ENCODE results near the gene LRP1B. TPM values are rescaled to one million over a fixed set of nuclear protein-coding genes. Genes with fewer than 3 reads are reported as not detected.

LRP1B gene
- total and polyA plus RNA-seq, 2 of the 8 experiments (the other 6 are each of a cell fraction or from before 2014, with no cell fraction given): 0.03 TPM; not detected in 1

GRCh38 chr2:141348481-141348880, 782.3 kb downstream of the LRP1B start:
- Histone ChIP-seq H2AFZ (ENCODE audit: low read length) (no peak overlapping the region), H3K4ac (replicated peaks; ENCODE audit: insufficient read length, low read depth, low read length) (no peak overlapping the region), H3K4me3 (ENCODE audit: extremely low read depth in 1 of 4, insufficient read depth in 2 of 4, low read depth in 3 of 4, low read length in 4 of 4) (no peak overlapping the region), H2BK120ac (replicated peaks; ENCODE audit: low read depth, low read length) (no peak overlapping the region), H3K56ac (replicated peaks; ENCODE audit: insufficient read length, low read depth, low read length) (no peak overlapping the region), H3K4me2 (ENCODE audit: insufficient read depth in 1 of 2, low read depth in 2 of 2, low read length in 2 of 2) (no peak overlapping the region), H3K18ac (ENCODE audit: extremely low read depth, low read length) (no peak overlapping the region), H2AK5ac (ENCODE audit: low read depth, low read length) (no peak overlapping the region), H3K27ac (ENCODE audit: low read depth, low read length) (no peak overlapping the region), H3K23me2 (ENCODE audit: low read depth, low read length) (no peaks in the 10 kb centered on the region), H4K20me1 (replicated peaks in 1 of 2; ENCODE audit: control insufficient read depth in 1 of 2, insufficient read depth in 2 of 2, low read length in 2 of 2) (no peaks in the 10 kb centered on the region), H2BK20ac (ENCODE audit: low read length) (no peak overlapping the region), H2BK12ac (ENCODE audit: low read depth, low read length) (no peak overlapping the region), H3K4me1 (replicated peaks in 1 of 4; ENCODE audit: control insufficient read depth in 3 of 4, insufficient read depth in 4 of 4, low read length in 3 of 4) (no peaks in the 10 kb centered on the region), H3K27me3 (replicated peaks in 1 of 4; ENCODE audit: control insufficient read depth in 3 of 4, extremely low read depth in 1 of 4, insufficient read depth in 3 of 4, low read length in 3 of 4) (no peaks in the 10 kb centered on the region), H3K14ac (ENCODE audit: insufficient read length) (no peak overlapping the region), H3K9ac (replicated peaks in 1 of 4; ENCODE audit: extremely low read depth in 1 of 4, low read depth in 3 of 4, low read length in 3 of 4) (no peak overlapping the region), H4K8ac (ENCODE audit: extremely low read depth, insufficient read depth, low read length) (no peak overlapping the region), H4K91ac (replicated peaks; ENCODE audit: insufficient read length, low read length) (no peak overlapping the region), H3K9me3 (ENCODE audit: insufficient read depth in 2 of 2, low read depth in 1 of 2, low read length in 1 of 2) (no peaks in the 10 kb centered on the region), H3K23ac (ENCODE audit: insufficient read length) (no peak overlapping the region), H3K79me1 (ENCODE audit: low read depth, low read length) (no peaks in the 10 kb centered on the region), H4K5ac (ENCODE audit: insufficient read length, low read depth, low read length) (no peak overlapping the region), H2BK15ac (ENCODE audit: low read length) (no peak overlapping the region), H3K79me2 (ENCODE audit: control insufficient read depth in 1 of 2, insufficient read depth in 2 of 2, low read length in 2 of 2) (no peaks in the 10 kb centered on the region), H3K36me3 (ENCODE audit: control insufficient read depth in 2 of 4, insufficient read depth in 4 of 4, low read length in 3 of 4) (no peaks in the 10 kb centered on the region), H2BK5ac (ENCODE audit: low read depth, low read length) (no peak overlapping the region)
- CTCF ChIA-PET (ENCODE audit: partially characterized antibody): no interaction called here
- WGBS, 2 experiments (ENCODE audit: extremely low coverage in 1 of 2, insufficient coverage in 1 of 2, insufficient read length in 1 of 2, insufficient replicate concordance in 2 of 2, low coverage in 1 of 2, low lambda C conversion rate in 2 of 2, missing lambda C conversion rate in 1 of 2): 92% methylated on average over 1 of the region's 1 CpG; no CpG with 5 or more reads in 1 of the 2 experiments
- TF ChIP-seq USF2 (IDR thresholded peaks at IDR 0.05; ENCODE audit: low read length) (no peak), SIRT6 (IDR thresholded peaks at IDR 0.05; ENCODE audit: low read length) (no peak), CEBPB (IDR thresholded peaks at IDR 0.05; ENCODE audit: low read depth, low read length) (no peak), CBX5 (IDR thresholded peaks at IDR 0.05; ENCODE audit: low read depth, low read length) (no peak), SP1 (IDR thresholded peaks at IDR 0.05; ENCODE audit: low read depth, low read length) (no peak), CTBP2 (IDR thresholded peaks at IDR 0.05; ENCODE audit: borderline replicate concordance, insufficient read depth, insufficient read length, low read length) (no peak), POLR2AphosphoS5 (IDR thresholded peaks at IDR 0.05; ENCODE audit: low read depth, low read length) (no peak), KDM4A (IDR thresholded peaks at IDR 0.05; ENCODE audit: low read depth, low read length, severe bottlenecking) (no peak)
- DNase-seq (ENCODE audit: low read depth in 1 of 2, low spot score in 2 of 2) (no peak), FAIRE-seq (no peak)
- POLR2A ChIA-PET (ENCODE audit: partially characterized antibody): interaction anchor here (0.6 kb wide), 1 partner anchor 796 kb away, joined by 3 read pairs; no protein-coding TSS in a partner anchor

Measured in H1 (cell line).